Gastrocnemius medialis (tissue), 4 donors: Measurements from ENCODE around the gene ATF4.

Experiments
- CTCF ChIP-seq, 5 experiments: fragments of 450-650 bp in 3 of 5; fragments of 200-600 bp in 2 of 5; sonication (generic) in 2 of 5; IDR thresholded peaks in 4 of 5; conservative IDR thresholded peaks in 1 of 5; 1 replicate in 4 of 5; 2 replicates in 1 of 5; pipeline ENCODE4 v1.5.1; 2016 to 2019; ENCODE audit warnings: antibody characterized with exemption in 5 of 5, mild to moderate bottlenecking in 3 of 5, moderate library complexity in 3 of 5
- POLR2A ChIP-seq, 2 donors: fragments of 450-650 bp; IDR thresholded peaks; one replicate each; pipeline ENCODE4 v1.6.1; 2017; ENCODE audit warnings: antibody characterized with exemption in 2 of 2, mild to moderate bottlenecking in 2 of 2, moderate library complexity in 2 of 2

- TF ChIP-seq POLR2A (IDR thresholded peaks at IDR 0.05): no peak
- TF ChIP-seq CTCF (IDR thresholded peaks at IDR 0.05 in 4 of 5, conservative IDR thresholded peaks at IDR 0.05 in 1 of 5): no peak
Observed at GRCh38 chr22:39524753-39525657, 4.6 kb downstream of the ATF4 start.
